ENCODE measurements around the gene CDK8.

DNA sequence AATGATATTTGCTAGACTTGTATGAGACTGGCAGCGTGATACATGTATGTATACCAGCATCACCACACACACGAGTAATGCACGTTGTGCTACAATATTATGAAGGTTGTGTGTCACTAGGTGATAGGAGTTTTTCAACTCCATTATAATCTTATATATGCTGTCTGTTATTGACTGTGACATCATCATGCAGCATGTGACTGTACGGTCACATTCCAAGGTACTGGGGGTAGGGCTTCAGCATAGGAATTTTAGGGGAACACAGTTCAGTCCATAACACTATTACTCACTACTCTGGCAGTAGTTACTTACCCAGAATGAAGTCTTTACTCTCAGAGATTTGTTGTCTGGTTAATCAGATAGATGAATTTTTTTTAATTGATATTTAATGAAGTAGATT is 91.1 kb downstream of the CDK8 start:
- no peak for TF ChIP-seq EZH2 (IDR thresholded peaks at IDR 0.05; ENCODE audit: low read length, unreplicated experiment)
- no peak for TF ChIP-seq CTCF (conservative IDR thresholded peaks at IDR 0.05; ENCODE audit: low read depth, low read length)
- TF ChIP-seq EZH2phosphoT487 (IDR thresholded peaks at IDR 0.05; ENCODE audit: borderline replicate concordance, low read length): no peak

Measured in PC-3 (cell line).